Activated B cell treated with CpG ODN at 0.5 μM for 24 hours (primary cell): ENCODE results near the gene HIBCH. TPM values are rescaled to one million over a fixed set of nuclear protein-coding genes. Genes with fewer than 3 reads are reported as not detected.
A peak's percentile ranks its signal among the peaks of the same experiment; 100 is the strongest.

Experiments used
- ATAC-seq: fragments of 200-7000 bp; cut with Tn5 transposase; one replicate; pipeline ENCODE4 v1.10.0; 2021; ENCODE audit warnings: low read depth, mild to moderate bottlenecking, moderate library complexity
- CTCF ChIA-PET: fragments of 350-600 bp; sonication (Branson Sonifier 250); formaldehyde crosslinking; loops from one replicate; lab custom pipeline; 2021; ENCODE audit warnings: antibody characterized with exemption; lab: Charles Lee
- POLR2A ChIA-PET: fragments of 350-600 bp; sonication (Branson Sonifier 250); formaldehyde crosslinking; loops from one replicate; lab custom pipeline; 2021; ENCODE audit warnings: antibody characterized with exemption; lab: Charles Lee
- DNase-seq: peaks from one replicate; pipeline ENCODE4 v3.0.0; 2022
- H3K27ac Mint-ChIP-seq: one replicate; pipeline ENCODE4 v1.8.0; 2020; ENCODE audit warnings: mixed read lengths
- H3K27me3 Mint-ChIP-seq: one replicate; pipeline ENCODE4 v1.8.0; 2021; ENCODE audit warnings: mixed read lengths
- H3K36me3 Mint-ChIP-seq: one replicate; pipeline ENCODE4 v1.8.0; 2021; ENCODE audit warnings: low read depth, mixed read lengths
- H3K4me1 Mint-ChIP-seq: one replicate; pipeline ENCODE4 v1.8.0; 2021; ENCODE audit warnings: mixed read lengths
- H3K4me3 Mint-ChIP-seq: one replicate; pipeline ENCODE4 v1.8.0; 2020; ENCODE audit warnings: mild to moderate bottlenecking, mixed read lengths
- H3K9me3 Mint-ChIP-seq: one replicate; pipeline ENCODE4 v1.8.0; 2020; ENCODE audit warnings: mixed read lengths
- intact Hi-C: fragments of 100-400 bp; cut with micrococcal nuclease; formaldehyde crosslinking; loops from one replicate; pipeline ENCODE4 v1.15.1; 2024
- total RNA-seq: library from RNA; stranded (reverse); gene quantifications from 2 replicates; pipeline ENCODE4 v1.2.3, GENCODE V29; 2022
- TF ChIP-seq, protein P1 (sequence below): fragments of 200-600 bp; IDR thresholded peaks from one replicate; pipeline ENCODE4 v1.8.0; 2022; ENCODE audit warnings: antibody characterized with exemption, mild to moderate bottlenecking

Gene HIBCH
- total RNA-seq = 16.3 and 21.2 TPM in 2 replicates

GRCh38 chr2:190319555-190320498 is at the start of gene HIBCH:
TSS of gene HIBCH (minus strand) at chr2:190319826. CDS start at chr2:190319750, 76 bp downstream.
- ChIA-PET CTCF (interaction anchor here (0.9 to 1.1 kb wide), 2 partner anchors 360 to 656 kb away, joined by 3 read pairs; no protein-coding TSS in a partner anchor), POLR2A (interaction anchor here (0.7 to 2.5 kb wide), 8 partner anchors 8 to 536 kb away, joined by 3 to 10 read pairs (median 5); partner anchors contain the start of genes INPP1, ORMDL1 and PMS1)
- Mint-ChIP-seq H3K27me3 (peaks cover 2% of the 10 kb centered on the region), H3K4me3 (peak within 1 kb of the TSS; percentile 96), H3K36me3 (peaks cover 6% of the 10 kb centered on the region), H3K4me1 (peaks cover 46% of the 10 kb centered on the region), H3K9me3 (no peaks in the 10 kb centered on the region), H3K27ac (peak within 1 kb of the TSS; percentile 94)
- ATAC-seq (peak; percentile 94), DNase-seq (peak; percentile 82)
- intact Hi-C loops = loop anchor here (1.0 to 2.0 kb wide), 7 partner anchors 25 to 879 kb away; partner anchors contain the start of genes ASNSD1, MFSD6, NEMP2 and WDR75
- TF ChIP-seq, protein P1, sequence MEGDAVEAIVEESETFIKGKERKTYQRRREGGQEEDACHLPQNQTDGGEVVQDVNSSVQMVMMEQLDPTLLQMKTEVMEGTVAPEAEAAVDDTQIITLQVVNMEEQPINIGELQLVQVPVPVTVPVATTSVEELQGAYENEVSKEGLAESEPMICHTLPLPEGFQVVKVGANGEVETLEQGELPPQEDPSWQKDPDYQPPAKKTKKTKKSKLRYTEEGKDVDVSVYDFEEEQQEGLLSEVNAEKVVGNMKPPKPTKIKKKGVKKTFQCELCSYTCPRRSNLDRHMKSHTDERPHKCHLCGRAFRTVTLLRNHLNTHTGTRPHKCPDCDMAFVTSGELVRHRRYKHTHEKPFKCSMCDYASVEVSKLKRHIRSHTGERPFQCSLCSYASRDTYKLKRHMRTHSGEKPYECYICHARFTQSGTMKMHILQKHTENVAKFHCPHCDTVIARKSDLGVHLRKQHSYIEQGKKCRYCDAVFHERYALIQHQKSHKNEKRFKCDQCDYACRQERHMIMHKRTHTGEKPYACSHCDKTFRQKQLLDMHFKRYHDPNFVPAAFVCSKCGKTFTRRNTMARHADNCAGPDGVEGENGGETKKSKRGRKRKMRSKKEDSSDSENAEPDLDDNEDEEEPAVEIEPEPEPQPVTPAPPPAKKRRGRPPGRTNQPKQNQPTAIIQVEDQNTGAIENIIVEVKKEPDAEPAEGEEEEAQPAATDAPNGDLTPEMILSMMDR = no peak

GRCh38 chr2:190367091-190367490 is 47.5 kb upstream of the HIBCH start:
- Mint-ChIP-seq H3K27me3 (no peaks in the 10 kb centered on the region), H3K27ac (no peak overlapping the region), H3K36me3 (peaks cover 24% of the 10 kb centered on the region), H3K4me1 (peaks cover 3% of the 10 kb centered on the region), H3K9me3 (no peaks in the 10 kb centered on the region), H3K4me3 (no peak overlapping the region)
- ChIA-PET CTCF (interaction anchor here (1.1 kb wide), 1 partner anchor 313 kb away, joined by 3 read pairs; no protein-coding TSS in a partner anchor), POLR2A (no interaction called here)
- DNase-seq (no peak), ATAC-seq (no peak)
- TF ChIP-seq, protein P1 = no peak
- intact Hi-C loops = no loop called here

- Mint-ChIP-seq H3K36me3 (peaks cover 24% of the 10 kb centered on the region), H3K27ac (no peak overlapping the region), H3K9me3 (no peaks in the 10 kb centered on the region), H3K27me3 (no peaks in the 10 kb centered on the region), H3K4me3 (no peak overlapping the region), H3K4me1 (peaks cover 6% of the 10 kb centered on the region)
- ChIA-PET POLR2A (no interaction called here), CTCF (no interaction called here)
- intact Hi-C loops = no loop called here
- TF ChIP-seq, protein P1 = no peak
- no peak for ATAC-seq
- DNase-seq = no peak
These were observed 46.7 kb upstream of the HIBCH start for GRCh38 chr2:190366248-190366753.

GRCh38 chr2:190365499-190366204 is 46.0 kb upstream of the HIBCH start:
- Mint-ChIP-seq H3K9me3 (no peaks in the 10 kb centered on the region), H3K27ac (no peak overlapping the region), H3K4me3 (no peak overlapping the region), H3K4me1 (peaks cover 10% of the 10 kb centered on the region), H3K36me3 (peaks cover 18% of the 10 kb centered on the region), H3K27me3 (no peaks in the 10 kb centered on the region)
- no peak for DNase-seq
- intact Hi-C loops = no loop called here
- ChIA-PET POLR2A (no interaction called here), CTCF (interaction anchor here (1.1 kb wide), 1 partner anchor 705 kb away, joined by 3 read pairs; no protein-coding TSS in a partner anchor)
- no peak for ATAC-seq
- TF ChIP-seq, protein P1 = no peak
